Measurements from ENCODE around the gene DNAJC24.
A peak's percentile ranks its signal among the peaks of the same experiment; 100 is the strongest.
"Not testable (repeated sequence)": the region's sequence is repeated elsewhere in the genome, so short reads cannot be mapped to it uniquely, and the experiment has no call there.

The DNAJC24 gene

GRCh38 chr11:31369348-31370329, at the start of gene DNAJC24, which contains the start of gene DCDC1:
DNAJC24 (plus strand) TSS chr11:31369860; CDS start chr11:31370749, 889 bp downstream.
DCDC1 (minus strand) TSS chr11:31369739; CDS start chr11:31328280, 41,459 bp downstream.
- peak; percentile 95 for DNase-seq

- not testable (repeated sequence) for DNase-seq
Observed at GRCh38 chr11:31321494-31321893, 48.2 kb upstream of the DNAJC24 start.

GRCh38 chr11:31323145-31323544, 46.5 kb upstream of the DNAJC24 start:
- no peak for DNase-seq

GRCh38 chr11:31325160-31325559, 44.5 kb upstream of the DNAJC24 start:
- DNase-seq = no peak

- peak; percentile 3 for DNase-seq
Observed at GRCh38 chr11:31326470-31327148, 43.1 kb upstream of the DNAJC24 start.

GRCh38 chr11:31327417-31327816, 42.2 kb upstream of the DNAJC24 start:
- DNase-seq = no peak

GRCh38 chr11:31328697-31329096, 41.0 kb upstream of the DNAJC24 start:
- DNase-seq = no peak

- DNase-seq = no peak
Observed at GRCh38 chr11:31337806-31338205, 31.9 kb upstream of the DNAJC24 start.

GRCh38 chr11:31340903-31341572, 28.6 kb upstream of the DNAJC24 start:
- DNase-seq = peak; percentile 37

- DNase-seq = no peak
Observed at GRCh38 chr11:31351168-31351567, 18.5 kb upstream of the DNAJC24 start.

- DNase-seq = no peak
Observed at GRCh38 chr11:31355131-31355530, 14.5 kb upstream of the DNAJC24 start.

GRCh38 chr11:31355817-31356216, 13.8 kb upstream of the DNAJC24 start:
- DNase-seq = no peak

- DNase-seq = no peak
Observed at GRCh38 chr11:31361743-31362142, 7.9 kb upstream of the DNAJC24 start.

GRCh38 chr11:31366795-31367194, 2.9 kb upstream of the DNAJC24 start:
- peak; percentile 56 for DNase-seq

- no peak for DNase-seq
Observed at GRCh38 chr11:31375879-31376278, 6.2 kb downstream of the DNAJC24 start.

- no peak for DNase-seq
Observed at GRCh38 chr11:31383116-31383515, 13.5 kb downstream of the DNAJC24 start.

GRCh38 chr11:31387379-31387778, 17.7 kb downstream of the DNAJC24 start:
- DNase-seq = no peak

- peak; percentile 27 for DNase-seq
Observed at GRCh38 chr11:31397239-31397834, 27.7 kb downstream of the DNAJC24 start.

- no peak for DNase-seq
Observed at GRCh38 chr11:31404614-31405013, 35.0 kb downstream of the DNAJC24 start.

GRCh38 chr11:31408201-31408600, 38.5 kb downstream of the DNAJC24 start:
- no peak for DNase-seq

- no peak for DNase-seq
Observed at GRCh38 chr11:31412946-31413345, 43.3 kb downstream of the DNAJC24 start.

GRCh38 chr11:31414338-31414737, 44.7 kb downstream of the DNAJC24 start:
- no peak for DNase-seq

GRCh38 chr11:31415435-31415834, 45.8 kb downstream of the DNAJC24 start:
- DNase-seq = no peak
